Stimulated activated naive CD8-positive, alpha-beta T cell treated with anti-CD3 and anti-CD28 coated beads, Interleukin-15, Interleukin-2, amounts not matched to agents 100 ng/mL and 50 ng/mL, for 24 hours (primary cell): ENCODE results near the gene GAS2L3.
A peak's percentile ranks its signal among the peaks of the same experiment; 100 is the strongest.
"Not testable (repeated sequence)": the region's sequence is repeated elsewhere in the genome, so short reads cannot be mapped to it uniquely, and the experiment has no call there.

Experiments used
- H3K27ac Mint-ChIP-seq: one replicate; pipeline ENCODE4 v1.8.0; 2021; ENCODE audit warnings: mild to moderate bottlenecking, mixed read lengths
- H3K27me3 Mint-ChIP-seq: one replicate; pipeline ENCODE4 v1.8.0; 2021; ENCODE audit warnings: mixed read lengths
- H3K36me3 Mint-ChIP-seq: one replicate; pipeline ENCODE4 v1.8.0; 2021; ENCODE audit warnings: low read depth, mixed read lengths
- H3K4me1 Mint-ChIP-seq: one replicate; pipeline ENCODE4 v1.8.0; 2021; ENCODE audit warnings: low read depth, mixed read lengths
- H3K4me3 Mint-ChIP-seq: one replicate; pipeline ENCODE4 v1.8.0; 2021; ENCODE audit warnings: mild to moderate bottlenecking, mixed read lengths
- H3K9me3 Mint-ChIP-seq: one replicate; pipeline ENCODE4 v1.8.0; 2021; ENCODE audit warnings: mixed read lengths

The GAS2L3 gene

GRCh38 chr12:100564905-100565467 lies 8.5 kb upstream of the GAS2L3 start:
- H3K4me1 Mint-ChIP-seq: no peaks in the 10 kb centered on the region
- peaks cover 29% of the 10 kb centered on the region for H3K27me3 Mint-ChIP-seq
- no peak overlapping the region for H3K27ac Mint-ChIP-seq

GRCh38 chr12:100565987-100566545 lies 7.4 kb upstream of the GAS2L3 start:
- no peak overlapping the region for H3K27ac Mint-ChIP-seq

More at GRCh38 chr12:100564905-100565467, 8.5 kb upstream of the GAS2L3 start:
- Mint-ChIP-seq H3K4me3 (no peak overlapping the region), H3K36me3 (no peaks in the 10 kb centered on the region), H3K9me3 (no peaks in the 10 kb centered on the region)

GRCh38 chr12:100566887-100567637 lies 6.4 kb upstream of the GAS2L3 start:
- no peaks in the 10 kb centered on the region for H3K4me1 Mint-ChIP-seq
- H3K9me3 Mint-ChIP-seq: no peaks in the 10 kb centered on the region
- peaks cover 25% of the 10 kb centered on the region for H3K27me3 Mint-ChIP-seq
- H3K27ac Mint-ChIP-seq: no peak overlapping the region
- H3K36me3 Mint-ChIP-seq: no peaks in the 10 kb centered on the region
- no peak overlapping the region for H3K4me3 Mint-ChIP-seq

More at GRCh38 chr12:100565987-100566545, 7.4 kb upstream of the GAS2L3 start:
- no peaks in the 10 kb centered on the region for H3K9me3 Mint-ChIP-seq
- peaks cover 23% of the 10 kb centered on the region for H3K27me3 Mint-ChIP-seq
- H3K4me1 Mint-ChIP-seq: no peaks in the 10 kb centered on the region
- no peaks in the 10 kb centered on the region for H3K36me3 Mint-ChIP-seq
- no peak overlapping the region for H3K4me3 Mint-ChIP-seq

- H3K4me1 Mint-ChIP-seq: peaks cover 2% of the 10 kb centered on the region
- no peaks in the 10 kb centered on the region for H3K9me3 Mint-ChIP-seq
- H3K27ac Mint-ChIP-seq: no peak overlapping the region
- peaks cover 24% of the 10 kb centered on the region for H3K27me3 Mint-ChIP-seq
- H3K36me3 Mint-ChIP-seq: no peaks in the 10 kb centered on the region
- H3K4me3 Mint-ChIP-seq: no peak overlapping the region
These were observed 5.5 kb upstream of the GAS2L3 start for GRCh38 chr12:100567945-100568344.

GRCh38 chr12:100572184-100572583 lies 1.3 kb upstream of the GAS2L3 start:
- Mint-ChIP-seq H3K27me3 (peaks cover 33% of the 10 kb centered on the region), H3K4me1 (peaks cover 13% of the 10 kb centered on the region), H3K4me3 (no peak overlapping the region), H3K9me3 (no peaks in the 10 kb centered on the region), H3K36me3 (no peaks in the 10 kb centered on the region), H3K27ac (no peak overlapping the region)

GRCh38 chr12:100574187-100575074 lies 947 bp downstream of the GAS2L3 start:
- Mint-ChIP-seq H3K4me1 (peaks cover 13% of the 10 kb centered on the region), H3K36me3 (no peaks in the 10 kb centered on the region), H3K4me3 (peak overlapping the region; percentile 86), H3K27me3 (peaks cover 26% of the 10 kb centered on the region), H3K27ac (no peak overlapping the region), H3K9me3 (no peaks in the 10 kb centered on the region)

GRCh38 chr12:100576331-100577036 lies 3.0 kb downstream of the GAS2L3 start:
- no peak overlapping the region for H3K4me3 Mint-ChIP-seq
- H3K9me3 Mint-ChIP-seq: no peaks in the 10 kb centered on the region
- peaks cover 29% of the 10 kb centered on the region for H3K27me3 Mint-ChIP-seq
- no peak overlapping the region for H3K27ac Mint-ChIP-seq
- peaks cover 13% of the 10 kb centered on the region for H3K4me1 Mint-ChIP-seq
- no peaks in the 10 kb centered on the region for H3K36me3 Mint-ChIP-seq

- peaks cover 22% of the 10 kb centered on the region for H3K27me3 Mint-ChIP-seq
- peaks cover 7% of the 10 kb centered on the region for H3K4me1 Mint-ChIP-seq
- H3K36me3 Mint-ChIP-seq: no peaks in the 10 kb centered on the region
- H3K9me3 Mint-ChIP-seq: peaks cover 4% of the 10 kb centered on the region
- no peak overlapping the region for H3K27ac Mint-ChIP-seq
- no peak overlapping the region for H3K4me3 Mint-ChIP-seq
These were observed 5.4 kb downstream of the GAS2L3 start for GRCh38 chr12:100578923-100579322.

GRCh38 chr12:100579844-100580243 lies 6.4 kb downstream of the GAS2L3 start:
- no peak overlapping the region for H3K4me3 Mint-ChIP-seq
- peaks cover 4% of the 10 kb centered on the region for H3K9me3 Mint-ChIP-seq
- H3K27me3 Mint-ChIP-seq: peaks cover 14% of the 10 kb centered on the region
- H3K4me1 Mint-ChIP-seq: no peaks in the 10 kb centered on the region
- no peaks in the 10 kb centered on the region for H3K36me3 Mint-ChIP-seq
- no peak overlapping the region for H3K27ac Mint-ChIP-seq

- peaks cover 20% of the 10 kb centered on the region for H3K27me3 Mint-ChIP-seq
- no peak overlapping the region for H3K27ac Mint-ChIP-seq
- no peak overlapping the region for H3K4me3 Mint-ChIP-seq
- H3K9me3 Mint-ChIP-seq: peaks cover 27% of the 10 kb centered on the region
- no peaks in the 10 kb centered on the region for H3K4me1 Mint-ChIP-seq
- peaks cover 4% of the 10 kb centered on the region for H3K36me3 Mint-ChIP-seq
These were observed 10.8 kb downstream of the GAS2L3 start for GRCh38 chr12:100584256-100584655.

GRCh38 chr12:100591979-100592378 lies 18.5 kb downstream of the GAS2L3 start:
- Mint-ChIP-seq H3K4me1 (no peaks in the 10 kb centered on the region), H3K36me3 (peaks cover under 1% of the 10 kb centered on the region), H3K4me3 (no peak overlapping the region), H3K27ac (no peak overlapping the region), H3K9me3 (peaks cover 9% of the 10 kb centered on the region), H3K27me3 (peaks cover 1% of the 10 kb centered on the region)

- no peaks in the 10 kb centered on the region for H3K9me3 Mint-ChIP-seq
- H3K27ac Mint-ChIP-seq: no peak overlapping the region
- no peak overlapping the region for H3K4me3 Mint-ChIP-seq
- H3K4me1 Mint-ChIP-seq: no peaks in the 10 kb centered on the region
- no peaks in the 10 kb centered on the region for H3K27me3 Mint-ChIP-seq
- H3K36me3 Mint-ChIP-seq: no peaks in the 10 kb centered on the region
These were observed 20.0 kb downstream of the GAS2L3 start for GRCh38 chr12:100593490-100593889.

GRCh38 chr12:100601626-100602025 lies 28.1 kb downstream of the GAS2L3 start:
- H3K4me1 Mint-ChIP-seq: no peaks in the 10 kb centered on the region
- no peaks in the 10 kb centered on the region for H3K9me3 Mint-ChIP-seq
- H3K4me3 Mint-ChIP-seq: no peak overlapping the region
- H3K36me3 Mint-ChIP-seq: no peaks in the 10 kb centered on the region
- H3K27ac Mint-ChIP-seq: no peak overlapping the region
- H3K27me3 Mint-ChIP-seq: peaks cover 3% of the 10 kb centered on the region

GRCh38 chr12:100602997-100603396 lies 29.5 kb downstream of the GAS2L3 start:
- not testable (repeated sequence) for H3K27me3 Mint-ChIP-seq, H3K4me3 Mint-ChIP-seq, H3K27ac Mint-ChIP-seq, H3K4me1 Mint-ChIP-seq, H3K36me3 Mint-ChIP-seq, H3K9me3 Mint-ChIP-seq
